Hepatic stellate cell (primary cell): Measurements from ENCODE around the gene TMEM63B.
A peak's percentile ranks its signal among the peaks of the same experiment; 100 is the strongest.
"Not testable (repeated sequence)": the region's sequence is repeated elsewhere in the genome, so short reads cannot be mapped to it uniquely, and the experiment has no call there.

Experiments used
- DNase-seq: peaks from one replicate; pipeline ENCODE4 v3.0.0; 2011; ENCODE audit warnings: low spot score

The TMEM63B gene

GRCh38 chr6:44144536-44144935 is 17.2 kb downstream of the TMEM63B start:
- not testable (repeated sequence) for DNase-seq

GRCh38 chr6:44145839-44146238 is 18.5 kb downstream of the TMEM63B start:
- no peak for DNase-seq

GRCh38 chr6:44146685-44147084 is 19.3 kb downstream of the TMEM63B start:
- no peak for DNase-seq

- DNase-seq: no peak
Observed at GRCh38 chr6:44147256-44147655, 19.9 kb downstream of the TMEM63B start.

GRCh38 chr6:44148306-44148705 is 21.0 kb downstream of the TMEM63B start:
- DNase-seq: no peak

- DNase-seq: no peak
Observed at GRCh38 chr6:44149369-44150012, 22.1 kb downstream of the TMEM63B start.

- DNase-seq: no peak
Observed at GRCh38 chr6:44150317-44150917, 23.1 kb downstream of the TMEM63B start.

GRCh38 chr6:44151348-44152108 is 24.2 kb downstream of the TMEM63B start:
- DNase-seq: peak; percentile 85

- no peak for DNase-seq
Observed at GRCh38 chr6:44152109-44152461, 24.7 kb downstream of the TMEM63B start.

- no peak for DNase-seq
Observed at GRCh38 chr6:44152533-44152932, 25.2 kb downstream of the TMEM63B start.

- DNase-seq: no peak
Observed at GRCh38 chr6:44154067-44154466, 26.7 kb downstream of the TMEM63B start.

GRCh38 chr6:44156494-44157151 is 29.3 kb downstream of the TMEM63B start:
- DNase-seq: no peak

GRCh38 chr6:44157152-44157521 is 29.8 kb downstream of the TMEM63B start:
- no peak for DNase-seq

GRCh38 chr6:44158770-44159228 is 31.4 kb downstream of the TMEM63B start, which contains the start of gene CAPN11:
TSS of gene CAPN11 (plus strand) at chr6:44158820. CDS start at chr6:44158849, 29 bp downstream.
- no peak for DNase-seq

- DNase-seq: peak; percentile 77
Observed at GRCh38 chr6:44161997-44162338, 34.6 kb downstream of the TMEM63B start.

- DNase-seq: no peak
Observed at GRCh38 chr6:44162876-44163625, 35.7 kb downstream of the TMEM63B start.

GRCh38 chr6:44166116-44166515 is 38.8 kb downstream of the TMEM63B start:
- no peak for DNase-seq

- no peak for DNase-seq
Observed at GRCh38 chr6:44166591-44167184, 39.3 kb downstream of the TMEM63B start.

- DNase-seq: no peak
Observed at GRCh38 chr6:44167567-44167966, 40.2 kb downstream of the TMEM63B start.

- DNase-seq: no peak
Observed at GRCh38 chr6:44169154-44169553, 41.8 kb downstream of the TMEM63B start.

- DNase-seq: no peak
Observed at GRCh38 chr6:44169886-44170570, 42.7 kb downstream of the TMEM63B start.
